H9 (cell line): ENCODE measurements around the gene HRC. TPM values are rescaled to one million over a fixed set of nuclear protein-coding genes. Genes with fewer than 3 reads are reported as not detected.
A peak's percentile ranks its signal among the peaks of the same experiment; 100 is the strongest.

Source experiments
- DNase-seq: peaks from one replicate; pipeline ENCODE4 v3.0.0-alpha.2; 2017
- H2AFZ ChIP-seq: one replicate; pipeline ENCODE4 v1.6.1; 2013; ENCODE audit warnings: mild to moderate bottlenecking, low read length, control low read depth, moderate library complexity
- H2AK5ac ChIP-seq: 2 replicates; pipeline ENCODE4 v1.6.1; 2013; ENCODE audit warnings: low read length, control low read depth, mixed read lengths; ENCODE audit not compliant: insufficient read length
- H2BK120ac ChIP-seq: one replicate; pipeline ENCODE4 v1.6.1; 2013; ENCODE audit warnings: low read depth, mild to moderate bottlenecking, low read length, control low read depth, inconsistent platforms; ENCODE audit not compliant: poor library complexity, severe bottlenecking
- H2BK12ac ChIP-seq: 2 replicates; pipeline ENCODE4 v1.6.1; 2013; ENCODE audit warnings: low read length, control low read depth, mixed read lengths, low read depth; ENCODE audit not compliant: insufficient read length
- H2BK15ac ChIP-seq: 2 replicates; pipeline ENCODE4 v1.6.1; 2013; ENCODE audit warnings: low read depth, low read length, control low read depth
- H2BK20ac ChIP-seq: one replicate; pipeline ENCODE4 v1.6.1; 2013; ENCODE audit warnings: low read depth, mild to moderate bottlenecking, low read length, control low read depth, inconsistent platforms; ENCODE audit not compliant: poor library complexity, severe bottlenecking
- H2BK5ac ChIP-seq: 2 replicates; pipeline ENCODE4 v1.6.1; 2013; ENCODE audit warnings: low read length, control low read depth, mixed read lengths; ENCODE audit not compliant: insufficient read length
- H3K14ac ChIP-seq: 2 replicates; pipeline ENCODE4 v1.6.1; 2013; ENCODE audit warnings: low read length, control low read depth; ENCODE audit not compliant: insufficient read depth
- H3K18ac ChIP-seq: 2 replicates; pipeline ENCODE4 v1.6.1; 2013; ENCODE audit warnings: low read depth, mild to moderate bottlenecking, mixed read lengths, low read length, control low read depth; ENCODE audit not compliant: insufficient read length
- H3K23ac ChIP-seq: 2 replicates; pipeline ENCODE4 v1.6.1; 2013; ENCODE audit warnings: low read length, control low read depth, mixed read lengths, low read depth; ENCODE audit not compliant: insufficient read length
- H3K23me2 ChIP-seq: 2 replicates; pipeline ENCODE4 v1.6.1; 2013; ENCODE audit warnings: low read depth, mild to moderate bottlenecking, mixed read lengths, low read length, control low read depth; ENCODE audit not compliant: insufficient read length, poor library complexity, severe bottlenecking
- H3K27ac ChIP-seq: 2 replicates; pipeline ENCODE4 v1.5.1; 2013; ENCODE audit warnings: low read length, control low read depth, mixed read lengths, low read depth; ENCODE audit not compliant: insufficient read length
- H3K27me3 ChIP-seq: 2 replicates; pipeline ENCODE4 v1.6.1; 2013; ENCODE audit warnings: low read length, control low read depth, inconsistent platforms; ENCODE audit not compliant: insufficient read depth
- H3K4ac ChIP-seq: 2 replicates; pipeline ENCODE4 v1.6.1; 2013; ENCODE audit warnings: low read depth, mild to moderate bottlenecking, control low read depth, inconsistent platforms, low read length, moderate library complexity
- H3K4me1 ChIP-seq: 2 replicates; pipeline ENCODE4 v1.6.1; 2013; ENCODE audit warnings: low read length, control low read depth, inconsistent platforms; ENCODE audit not compliant: insufficient read depth
- H3K4me2 ChIP-seq: 2 replicates; pipeline ENCODE4 v1.6.1; 2013; ENCODE audit warnings: low read length, control low read depth, mixed read lengths; ENCODE audit not compliant: insufficient read length, insufficient read depth
- H3K56ac ChIP-seq: 2 replicates; pipeline ENCODE4 v1.6.1; 2013; ENCODE audit warnings: low read depth, mild to moderate bottlenecking, mixed read lengths, low read length, control low read depth; ENCODE audit not compliant: insufficient read length
- H3K79me1 ChIP-seq: 2 replicates; pipeline ENCODE4 v1.6.1; 2013; ENCODE audit warnings: low read depth, mild to moderate bottlenecking, moderate library complexity, low read length, control low read depth, inconsistent platforms; ENCODE audit not compliant: insufficient read depth, poor library complexity, severe bottlenecking
- H3K79me2 ChIP-seq: 2 replicates; pipeline ENCODE4 v1.6.1; 2013; ENCODE audit warnings: low read length, control low read depth, inconsistent platforms; ENCODE audit not compliant: insufficient read depth
- H3K9ac ChIP-seq: 2 replicates; pipeline ENCODE4 v1.6.1; 2013; ENCODE audit warnings: low read length, control low read depth, mixed read lengths; ENCODE audit not compliant: insufficient read length; ENCODE audit errors: extremely low read depth
- H3K9me3 ChIP-seq: one replicate; pipeline ENCODE4 v1.6.1; 2013; ENCODE audit warnings: low read depth, low read length, inconsistent platforms; ENCODE audit not compliant: control insufficient read depth
- H3T11ph ChIP-seq: one replicate; pipeline ENCODE4 v1.6.1; 2013; ENCODE audit warnings: mild to moderate bottlenecking, low read length, control low read depth, inconsistent platforms
- H4K20me1 ChIP-seq: one replicate; pipeline ENCODE4 v1.6.1; 2013; ENCODE audit not compliant: control insufficient read depth, insufficient read length, insufficient read depth
- H4K5ac ChIP-seq: 2 replicates; pipeline ENCODE4 v1.6.1; 2013; ENCODE audit warnings: low read depth, mild to moderate bottlenecking, mixed read lengths, low read length, control low read depth; ENCODE audit not compliant: insufficient read length
- H4K8ac ChIP-seq: replicated peaks from 2 replicates; pipeline ENCODE4 v1.6.1; 2013; ENCODE audit warnings: low read length, control low read depth, mixed read lengths, low read depth; ENCODE audit not compliant: insufficient read length
- H4K91ac ChIP-seq: 2 replicates; pipeline ENCODE4 v1.6.1; 2013; ENCODE audit warnings: low read depth, mild to moderate bottlenecking, moderate library complexity, mixed read lengths, low read length, control low read depth; ENCODE audit not compliant: insufficient read length
- H3K27ac Mint-ChIP-seq, 3 experiments: 2 replicates in 2 of 3; 3 replicates in 1 of 3; pipeline ENCODE4 v1.8.0; 2020 to 2021; ENCODE audit warnings: mixed read lengths in 3 of 3, mild to moderate bottlenecking in 1 of 3, moderate library complexity in 1 of 3
- H3K27me3 Mint-ChIP-seq: 2 replicates; pipeline ENCODE4 v1.8.0; 2021; ENCODE audit warnings: low read depth, mild to moderate bottlenecking, moderate library complexity, mixed read lengths
- H3K36me3 Mint-ChIP-seq, 3 experiments: 2 replicates in 2 of 3; 3 replicates in 1 of 3; pipeline ENCODE4 v1.8.0; 2020 to 2021; ENCODE audit warnings: low read depth in 3 of 3, mixed read lengths in 3 of 3; ENCODE audit not compliant: insufficient read depth in 1 of 3
- H3K4me1 Mint-ChIP-seq, 2 experiments: 2 replicates each; pipeline ENCODE4 v1.8.0; 2020; ENCODE audit warnings: mixed read lengths in 2 of 2
- H3K4me3 Mint-ChIP-seq, 2 experiments: 2 replicates in 1 of 2; 3 replicates in 1 of 2; pipeline ENCODE4 v1.8.0; 2020 to 2021; ENCODE audit warnings: mild to moderate bottlenecking in 2 of 2, mixed read lengths in 2 of 2, moderate library complexity in 1 of 2
- H3K9me3 Mint-ChIP-seq, 2 experiments: 2 replicates in 1 of 2; 3 replicates in 1 of 2; pipeline ENCODE4 v1.8.0; 2020; ENCODE audit warnings: mild to moderate bottlenecking in 2 of 2, mixed read lengths in 2 of 2, moderate library complexity in 1 of 2
- CTCF ChIP-seq: fragments of 200-600 bp; sonication (generic); conservative IDR thresholded peaks from 3 replicates; pipeline ENCODE4 v1.8.0; 2021; ENCODE audit warnings: antibody characterized with exemption, mild to moderate bottlenecking
- WGBS: extraction: QIAGEN DNeasy Blood & Tissue Kit; methylation state at CpG from one replicate; pipeline ENCODE4 v1.1.7; 2013; ENCODE audit warnings: missing lambda C conversion rate, low lambda C conversion rate, mixed read lengths; ENCODE audit not compliant: insufficient read length; ENCODE audit errors: extremely low coverage; 5-methylcytosine and 5-hydroxymethylcytosine counted together
- total RNA-seq: library from RNA; stranded (reverse); gene quantifications from 2 replicates; pipeline ENCODE4 v1.2.1, GENCODE V29; 2021

Gene HRC
- total RNA-seq, 1 experiment from 2014 or later, result 1.8 TPM

GRCh38 chr19:49150944-49151243, 4.3 kb downstream of the HRC start:
- no peaks in the 10 kb centered on the region for H3K9me3 ChIP-seq
- Mint-ChIP-seq H3K27ac (no peak overlapping the region), H3K27me3 (peaks cover 38% of the 10 kb centered on the region), H3K4me1 (peaks cover 21 to 53% of the 10 kb centered on the region in 2 experiments), H3K9me3 (peaks cover 0 to 6% of the 10 kb centered on the region in 2 experiments; a peak in 2 of 5 replicates), H3K4me3 (peak overlapping the region; percentile 87 to 96), H3K36me3 (peaks cover 0 to 15% (median 0%) of the 10 kb centered on the region in 3 experiments; a peak in 4 of 7 replicates)
- no peak overlapping the region for H2BK15ac ChIP-seq
- H3K23ac ChIP-seq, result no peak overlapping the region
- H3K18ac ChIP-seq, result no peak overlapping the region
- no peak for DNase-seq
- H2AK5ac ChIP-seq, result no peak overlapping the region
- no peaks in the 10 kb centered on the region for H3K79me1 ChIP-seq
- H3K79me2 ChIP-seq, result no peaks in the 10 kb centered on the region
- no peak overlapping the region for H2BK12ac ChIP-seq
- H3K56ac ChIP-seq, result no peak overlapping the region
- H3K9ac ChIP-seq, result no peak overlapping the region
- H4K5ac ChIP-seq, result no peak overlapping the region
- no peak overlapping the region for H4K91ac ChIP-seq
- H3K4me2 ChIP-seq, result peak overlapping the region; percentile 57
- H4K20me1 ChIP-seq, result no peaks in the 10 kb centered on the region
- no peak overlapping the region for H3T11ph ChIP-seq
- no peak overlapping the region for H3K27ac ChIP-seq
- H3K4ac ChIP-seq, result no peak overlapping the region
- no peaks in the 10 kb centered on the region; the same call in 1 of the 2 replicates for H3K27me3 ChIP-seq
- H3K23me2 ChIP-seq, result peaks cover 17% of the 10 kb centered on the region
- H2BK120ac ChIP-seq, result no peak overlapping the region
- no CpG with 5 or more reads among the region's 16 CpGs for WGBS
- TF ChIP-seq CTCF, result no peak
- H2AFZ ChIP-seq, result no peak overlapping the region
- H3K14ac ChIP-seq, result no peak overlapping the region
- no peak overlapping the region for H2BK5ac ChIP-seq
- H3K4me1 ChIP-seq, result peaks cover 3% of the 10 kb centered on the region; the same call in 1 of the 2 replicates
- H2BK20ac ChIP-seq, result no peak overlapping the region
- no peak overlapping the region for H4K8ac ChIP-seq
